Mucosa of stomach (tissue), 1 donor: Measurements from ENCODE around the gene LPIN3.

Experiments used
- H3K27me3 ChIP-seq: one replicate; pipeline ENCODE4 v1.7.0; 2013; ENCODE audit warnings: mild to moderate bottlenecking, low read length; ENCODE audit not compliant: control insufficient read depth, insufficient read depth
- H3K36me3 ChIP-seq: one replicate; pipeline ENCODE4 v1.7.0; 2013; ENCODE audit warnings: low read length; ENCODE audit not compliant: control insufficient read depth, insufficient read depth
- H3K4me1 ChIP-seq: one replicate; pipeline ENCODE4 v1.7.0; 2013; ENCODE audit warnings: mild to moderate bottlenecking, low read length; ENCODE audit not compliant: control insufficient read depth, insufficient read depth
- H3K4me3 ChIP-seq: one replicate; pipeline ENCODE4 v1.7.0; 2013; ENCODE audit warnings: low read length
- H3K9ac ChIP-seq: one replicate; pipeline ENCODE4 v1.7.0; 2013; ENCODE audit warnings: mild to moderate bottlenecking, low read length, moderate library complexity
- H3K9me3 ChIP-seq: one replicate; pipeline ENCODE4 v1.7.0; 2013; ENCODE audit warnings: mild to moderate bottlenecking, low read length, moderate library complexity; ENCODE audit not compliant: control insufficient read depth
- donor health status: Pancreatic carcinoma.

LPIN3 gene

DNA sequence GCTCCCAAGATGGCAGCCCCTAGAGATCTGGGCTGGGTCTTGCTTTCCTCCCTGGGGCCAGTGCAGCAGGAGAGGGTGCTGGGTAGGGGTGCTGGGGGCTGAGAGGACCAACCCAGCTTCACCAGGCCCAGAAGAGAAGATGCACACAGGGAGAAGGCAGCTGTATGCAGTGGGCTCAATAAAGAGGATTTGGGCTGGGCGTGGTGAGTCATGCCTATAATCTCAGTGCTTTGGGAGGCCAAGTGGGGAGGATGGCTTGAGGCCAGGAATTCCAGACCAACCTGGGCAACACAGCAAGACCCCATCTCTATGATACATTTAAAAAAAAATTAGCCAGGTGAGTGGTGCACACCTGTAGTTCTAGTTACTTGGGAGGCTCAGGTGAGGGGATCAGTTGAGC lies 51.7 kb downstream of the LPIN3 start:
- Histone ChIP-seq H3K9ac (no peak overlapping the region), H3K4me3 (no peak overlapping the region)

DNA sequence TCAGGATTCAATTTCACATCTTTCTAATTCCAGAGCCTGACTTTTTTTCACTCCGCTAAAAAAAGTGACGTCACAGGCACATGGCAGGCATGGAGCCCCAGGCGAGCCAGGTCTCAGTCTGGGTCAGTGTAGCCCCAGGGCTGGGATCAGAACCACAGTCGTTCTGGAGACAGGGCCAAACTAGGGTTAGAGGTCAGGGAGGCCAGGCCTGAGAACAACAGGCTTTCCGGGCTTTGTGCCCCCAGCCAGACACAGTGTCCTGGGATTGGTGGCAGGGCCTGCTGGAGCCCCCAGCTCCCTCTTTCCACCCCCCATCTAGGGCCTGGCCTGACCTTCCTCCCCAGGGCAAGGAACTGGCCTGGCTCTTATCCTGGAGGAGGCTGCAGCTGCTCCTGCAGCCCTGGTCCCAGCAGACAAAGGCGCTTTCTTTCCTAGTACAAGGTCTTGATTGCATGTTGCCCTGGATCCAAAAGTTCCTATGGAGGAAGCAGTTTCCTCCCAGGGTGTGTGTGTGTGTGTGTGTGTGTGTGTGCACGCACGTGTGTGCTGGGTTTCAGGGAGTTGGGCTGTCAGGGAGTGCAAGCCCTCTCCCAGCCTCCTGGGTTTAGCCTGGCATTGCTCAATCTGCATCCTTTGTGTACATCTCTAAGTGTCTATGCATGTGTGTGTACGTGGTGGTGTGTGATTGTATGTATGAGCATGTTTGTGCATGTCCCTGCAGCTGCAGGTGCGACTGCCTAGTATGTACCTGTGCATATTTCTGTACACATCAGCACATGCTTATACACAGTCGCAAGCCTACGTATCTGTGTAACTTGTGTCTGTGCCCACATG lies 52.5 kb downstream of the LPIN3 start:
- Histone ChIP-seq H3K4me3 (no peak overlapping the region), H3K9me3 (no peaks in the 10 kb centered on the region), H3K9ac (no peak overlapping the region), H3K27me3 (no peaks in the 10 kb centered on the region), H3K36me3 (no peaks in the 10 kb centered on the region), H3K4me1 (peaks cover 9% of the 10 kb centered on the region)

More for the DNA sequence above, 51.7 kb downstream of the LPIN3 start:
- Histone ChIP-seq H3K9me3 (no peaks in the 10 kb centered on the region), H3K4me1 (peaks cover 9% of the 10 kb centered on the region), H3K36me3 (no peaks in the 10 kb centered on the region), H3K27me3 (no peaks in the 10 kb centered on the region)

DNA sequence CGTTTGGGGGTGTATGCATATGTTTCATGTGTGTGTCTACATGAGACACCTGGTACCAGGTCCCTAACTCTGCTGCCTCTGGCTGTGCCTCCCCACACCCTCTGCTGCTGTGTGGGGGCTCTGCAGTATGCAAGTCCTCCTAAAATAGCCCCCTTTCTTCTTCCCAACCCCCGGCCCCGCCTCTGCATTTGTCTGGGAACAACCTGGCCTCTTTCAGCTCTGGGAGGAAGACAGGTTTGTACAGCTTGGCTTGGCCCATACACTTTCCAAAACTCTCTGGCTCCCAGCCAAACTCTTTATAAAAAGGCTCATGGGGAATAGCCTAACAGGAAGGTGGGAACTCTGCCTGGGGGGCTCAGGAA lies 53.1 kb downstream of the LPIN3 start:
- no peaks in the 10 kb centered on the region for H3K27me3 ChIP-seq
- no peaks in the 10 kb centered on the region for H3K36me3 ChIP-seq
- no peaks in the 10 kb centered on the region for H3K9me3 ChIP-seq
- no peak overlapping the region for H3K9ac ChIP-seq
- peaks cover 9% of the 10 kb centered on the region for H3K4me1 ChIP-seq
- no peak overlapping the region for H3K4me3 ChIP-seq

DNA sequence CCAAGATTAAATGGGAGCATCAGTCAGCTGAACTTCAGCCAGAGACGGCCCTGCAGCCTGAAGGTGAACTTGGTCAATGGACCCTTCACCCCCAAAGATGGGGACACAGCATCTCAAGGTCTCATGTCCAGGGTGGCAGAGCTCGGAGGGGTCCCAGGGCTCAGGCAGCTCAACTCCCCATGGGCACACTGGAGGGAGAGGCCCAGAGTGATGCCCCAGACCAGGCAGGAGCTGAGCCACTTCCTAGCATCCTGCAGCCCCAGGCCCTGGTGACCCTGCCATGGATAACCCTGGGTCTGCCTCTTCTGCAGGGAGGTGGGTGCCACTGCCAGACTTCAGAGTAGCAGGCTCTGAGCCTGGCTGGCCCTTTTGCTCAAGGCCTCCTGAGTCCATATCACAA lies 53.5 kb downstream of the LPIN3 start:
- no peaks in the 10 kb centered on the region for H3K36me3 ChIP-seq
- H3K9me3 ChIP-seq, result no peaks in the 10 kb centered on the region
- H3K4me3 ChIP-seq, result no peak overlapping the region
- H3K4me1 ChIP-seq, result peaks cover 9% of the 10 kb centered on the region
- no peaks in the 10 kb centered on the region for H3K27me3 ChIP-seq
- no peak overlapping the region for H3K9ac ChIP-seq

DNA sequence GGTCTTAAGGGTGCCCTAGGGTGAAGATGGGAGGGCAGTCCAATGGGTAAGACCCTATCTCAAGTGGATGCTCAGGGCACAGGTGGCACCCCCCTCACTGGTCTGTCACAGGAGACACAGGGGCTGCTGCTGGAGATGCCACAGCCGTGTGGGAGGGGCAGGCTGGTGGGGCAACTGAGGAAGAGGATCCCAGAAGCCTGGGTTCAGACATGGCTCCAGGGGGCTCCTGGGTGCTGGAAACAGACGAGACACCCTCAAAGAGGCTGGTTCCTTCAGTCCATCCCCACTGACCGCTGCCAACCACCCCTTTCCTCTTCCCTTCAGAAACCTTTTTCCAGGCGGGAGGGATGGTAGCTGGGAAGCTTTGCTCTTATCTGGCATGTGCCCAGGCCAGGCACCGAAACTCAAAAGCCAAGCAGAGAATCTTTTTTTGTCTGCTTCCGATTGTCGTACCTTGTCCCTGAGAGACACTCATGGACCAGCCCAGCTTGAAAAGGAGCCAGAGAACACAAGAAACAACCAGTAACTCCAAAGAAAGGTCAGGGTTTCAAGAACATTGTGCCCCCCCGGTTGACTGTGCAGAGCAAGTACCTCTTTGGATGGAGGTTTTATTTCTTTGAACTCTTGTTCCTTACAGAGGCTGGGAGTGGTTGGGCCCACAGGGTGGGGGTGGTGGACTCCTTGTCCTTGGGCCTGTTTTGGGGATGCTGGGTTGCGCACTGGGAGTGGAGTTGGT lies 54.5 kb downstream of the LPIN3 start:
- no peak overlapping the region for H3K4me3 ChIP-seq
- H3K9ac ChIP-seq, result no peak overlapping the region
- no peaks in the 10 kb centered on the region for H3K9me3 ChIP-seq
- no peaks in the 10 kb centered on the region for H3K27me3 ChIP-seq
- H3K36me3 ChIP-seq, result no peaks in the 10 kb centered on the region
- peaks cover 9% of the 10 kb centered on the region for H3K4me1 ChIP-seq

DNA sequence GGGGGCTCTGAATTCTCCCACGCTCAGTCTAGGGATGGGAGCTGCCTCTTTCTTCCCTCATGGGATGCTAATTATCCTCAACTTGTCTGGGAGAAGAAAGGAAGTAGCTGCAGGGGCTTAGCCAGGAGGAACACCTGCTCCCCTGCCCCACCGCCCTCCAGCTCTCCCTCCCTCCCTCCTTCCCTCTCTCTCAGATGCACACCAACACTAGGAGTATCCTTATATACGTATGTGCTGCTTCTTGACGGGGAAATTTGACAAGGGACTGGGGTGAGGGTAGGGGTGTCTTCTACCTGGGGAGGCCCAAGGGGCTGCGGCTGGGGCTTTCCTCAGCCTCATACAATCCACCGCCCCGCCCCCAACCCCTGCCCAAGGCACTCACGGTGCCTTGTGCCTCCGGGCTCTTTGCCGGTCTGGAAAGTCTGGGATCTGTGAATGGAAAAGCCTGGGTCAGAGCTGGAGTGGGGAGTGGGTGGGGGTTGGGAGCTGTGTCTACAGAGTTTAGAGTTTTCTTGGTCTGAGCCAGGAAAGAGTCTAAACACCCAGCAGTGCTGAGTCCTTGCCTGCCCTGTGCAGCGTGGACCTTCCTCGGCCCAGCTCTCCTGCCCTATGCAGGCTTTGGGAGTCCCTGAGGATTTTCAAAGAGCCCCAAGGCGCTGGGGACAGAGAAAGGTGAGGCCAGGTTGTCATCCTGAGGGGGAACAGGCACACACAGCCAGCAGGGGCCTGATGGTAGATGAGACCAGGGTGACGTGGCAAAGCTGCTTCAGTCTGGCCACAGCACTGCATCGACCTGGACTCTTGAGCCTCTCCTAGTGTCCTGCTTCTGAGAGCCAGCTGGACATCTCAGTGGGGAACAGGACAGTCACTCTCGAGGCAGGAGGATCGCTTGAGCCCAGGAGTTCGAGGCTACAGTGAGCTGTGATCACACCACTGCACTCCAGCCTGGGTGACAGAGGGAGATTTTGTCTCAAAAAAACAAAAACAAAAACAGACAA lies 55.3 kb downstream of the LPIN3 start:
- Histone ChIP-seq H3K27me3 (no peaks in the 10 kb centered on the region), H3K9ac (no peak overlapping the region), H3K36me3 (no peaks in the 10 kb centered on the region), H3K9me3 (no peaks in the 10 kb centered on the region), H3K4me3 (no peak overlapping the region), H3K4me1 (peaks cover 9% of the 10 kb centered on the region)

DNA sequence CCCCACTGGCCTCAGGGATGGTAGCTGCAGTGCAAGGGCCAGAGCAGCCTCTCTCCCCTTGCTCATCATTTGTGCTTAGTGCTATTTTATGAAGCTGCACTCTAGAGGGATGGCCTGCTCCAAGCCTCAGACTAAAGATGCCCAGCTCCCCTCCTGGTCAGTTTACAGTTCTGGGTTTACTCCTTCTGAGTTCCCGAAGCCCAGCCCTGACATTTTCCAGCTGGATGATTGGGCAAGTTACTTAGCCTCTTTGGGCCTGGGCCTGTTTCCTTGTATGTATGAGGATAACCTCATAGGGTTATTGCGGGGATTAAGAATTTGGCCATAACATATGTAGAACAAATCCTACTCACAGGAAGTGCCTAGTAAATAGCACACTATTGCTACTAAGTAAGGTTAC lies 57.8 kb downstream of the LPIN3 start:
- H3K9me3 ChIP-seq, result no peaks in the 10 kb centered on the region
- no peak overlapping the region for H3K9ac ChIP-seq
- H3K4me3 ChIP-seq, result no peak overlapping the region
- H3K36me3 ChIP-seq, result no peaks in the 10 kb centered on the region
- no peaks in the 10 kb centered on the region for H3K27me3 ChIP-seq
- H3K4me1 ChIP-seq, result peaks cover 2% of the 10 kb centered on the region

DNA sequence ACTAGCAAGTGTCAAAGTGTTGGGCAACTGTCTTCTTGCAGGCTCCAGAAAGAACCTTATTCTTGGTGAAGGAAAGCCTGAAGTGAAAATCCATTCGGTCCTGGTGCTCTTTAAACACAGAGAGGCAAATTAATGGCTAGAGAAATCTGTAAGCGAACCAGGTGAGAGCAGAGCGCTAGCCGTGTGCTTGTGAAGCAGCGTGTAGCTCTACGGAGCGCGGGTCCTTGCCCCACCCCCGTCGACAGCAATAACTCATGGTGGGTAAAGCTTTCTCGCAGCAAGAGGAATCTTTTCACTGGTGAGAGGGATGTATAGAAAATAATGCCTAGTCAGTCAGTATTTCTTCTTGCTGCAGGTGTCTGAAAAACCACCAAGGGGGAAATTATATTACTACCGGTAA lies 63.0 kb downstream of the LPIN3 start:
- H3K4me1 ChIP-seq, result no peaks in the 10 kb centered on the region
- H3K27me3 ChIP-seq, result no peaks in the 10 kb centered on the region
- no peak overlapping the region for H3K9ac ChIP-seq
- no peaks in the 10 kb centered on the region for H3K9me3 ChIP-seq
- H3K4me3 ChIP-seq, result no peak overlapping the region
- H3K36me3 ChIP-seq, result no peaks in the 10 kb centered on the region

DNA sequence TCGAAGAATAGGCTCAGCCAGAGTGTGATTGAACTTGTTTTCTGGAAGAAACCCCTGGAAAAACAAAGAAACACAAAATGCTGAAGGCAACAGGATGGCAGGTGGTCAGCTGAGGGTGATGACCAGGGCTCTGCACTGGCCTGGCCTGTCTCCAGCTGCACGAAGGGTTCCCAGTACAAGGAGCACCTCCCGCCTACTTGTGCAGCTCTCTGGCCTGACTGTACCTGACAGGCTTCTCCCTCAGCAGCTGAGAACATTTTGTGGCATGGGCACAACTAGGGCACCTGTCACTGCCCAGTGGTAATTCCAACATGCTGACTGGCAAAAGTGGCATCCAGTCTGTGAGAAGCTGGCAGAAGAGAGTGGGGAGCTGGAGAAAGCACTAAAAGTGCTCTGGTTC lies 64.8 kb downstream of the LPIN3 start:
- no peaks in the 10 kb centered on the region for H3K4me1 ChIP-seq
- H3K9ac ChIP-seq, result no peak overlapping the region
- H3K27me3 ChIP-seq, result no peaks in the 10 kb centered on the region
- no peaks in the 10 kb centered on the region for H3K9me3 ChIP-seq
- no peak overlapping the region for H3K4me3 ChIP-seq
- no peaks in the 10 kb centered on the region for H3K36me3 ChIP-seq

DNA sequence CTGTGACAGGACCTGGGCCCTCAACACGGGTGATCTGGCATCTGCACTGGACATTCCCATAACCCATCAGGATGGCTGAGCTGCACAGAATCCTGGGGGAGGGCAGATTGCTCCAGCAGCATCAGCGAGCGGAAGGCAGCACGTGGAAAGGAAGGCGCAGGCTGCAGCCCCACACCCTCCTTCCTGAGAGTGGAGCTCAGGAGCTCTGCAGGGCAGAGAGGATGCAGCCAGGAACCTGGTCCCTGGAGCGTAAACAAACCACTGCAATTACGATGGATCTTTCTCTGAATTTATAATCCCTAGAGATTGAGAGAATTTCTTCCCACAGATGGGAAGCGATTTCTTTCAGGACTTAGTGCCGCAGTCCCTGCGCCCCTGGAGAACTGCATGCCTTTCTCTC lies 65.7 kb downstream of the LPIN3 start:
- no peaks in the 10 kb centered on the region for H3K4me1 ChIP-seq
- H3K27me3 ChIP-seq, result no peaks in the 10 kb centered on the region
- no peak overlapping the region for H3K4me3 ChIP-seq
- no peaks in the 10 kb centered on the region for H3K36me3 ChIP-seq
- no peak overlapping the region for H3K9ac ChIP-seq
- H3K9me3 ChIP-seq, result no peaks in the 10 kb centered on the region

DNA sequence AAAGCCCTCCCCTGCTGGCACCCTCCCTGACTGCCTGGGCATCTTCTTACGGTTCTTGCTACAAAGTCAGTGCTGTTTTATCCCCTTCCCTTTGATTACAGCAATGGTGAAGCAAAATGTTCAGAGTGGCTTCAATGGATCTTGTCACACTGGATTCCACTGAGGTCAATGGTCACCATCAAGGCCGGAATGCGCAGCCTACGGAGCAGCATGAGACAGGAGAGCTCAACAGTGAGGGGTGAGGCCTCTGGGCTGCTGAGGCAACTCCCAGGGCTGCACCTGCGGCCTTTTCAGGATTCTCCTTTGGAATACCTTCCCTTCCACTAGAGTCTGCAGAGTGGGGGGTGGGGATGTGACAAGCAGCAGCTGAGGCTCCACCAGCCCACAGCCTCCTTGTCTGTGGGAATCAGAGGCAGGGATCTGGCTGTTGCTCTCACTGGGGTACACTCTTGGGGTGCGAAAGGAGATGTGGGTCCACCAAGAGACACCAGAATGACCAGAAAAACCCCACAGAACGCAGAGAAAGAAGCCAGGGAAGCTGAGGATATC lies 66.3 kb downstream of the LPIN3 start:
- Histone ChIP-seq H3K27me3 (no peaks in the 10 kb centered on the region), H3K9me3 (no peaks in the 10 kb centered on the region), H3K36me3 (no peaks in the 10 kb centered on the region), H3K4me3 (no peak overlapping the region), H3K4me1 (no peaks in the 10 kb centered on the region), H3K9ac (no peak overlapping the region)
